CD8-positive, alpha-beta memory T cell (primary cell): Measurements from ENCODE around the gene PGF. TPM values are rescaled to one million over a fixed set of nuclear protein-coding genes. Genes with fewer than 3 reads are reported as not detected.
"Not testable (repeated sequence)": the region's sequence is repeated elsewhere in the genome, so short reads cannot be mapped to it uniquely, and the experiment has no call there.

Experiments
- CTCF ChIA-PET: fragments of 350-600 bp; sonication (Branson Sonifier 250); formaldehyde crosslinking; loops from one replicate; lab custom pipeline; 2021; ENCODE audit warnings: antibody characterized with exemption; lab: Charles Lee
- POLR2A ChIA-PET: fragments of 350-600 bp; sonication (Branson Sonifier 250); formaldehyde crosslinking; loops from one replicate; lab custom pipeline; 2021; ENCODE audit warnings: antibody characterized with exemption; lab: Charles Lee
- DNase-seq, 5 donors: peaks; one replicate each; pipeline versions ENCODE4 v3.0.0 to v3.0.0-alpha.2; 2020 to 2022; ENCODE audit warnings: mixed read lengths in 1 of 5
- H3K27ac ChIP-seq: one replicate; pipeline ENCODE4 v1.7.0; 2013; ENCODE audit warnings: low read depth, mild to moderate bottlenecking, low read length, moderate library complexity
- H3K27me3 ChIP-seq: 2 replicates; pipeline ENCODE4 v1.7.0; 2013; ENCODE audit warnings: low read length, mild to moderate bottlenecking; ENCODE audit not compliant: insufficient read depth, poor library complexity, severe bottlenecking
- H3K36me3 ChIP-seq: 2 replicates; pipeline ENCODE4 v1.7.0; 2013; ENCODE audit warnings: mild to moderate bottlenecking, low read length, moderate library complexity; ENCODE audit not compliant: insufficient read depth
- H3K4me1 ChIP-seq: 2 replicates; pipeline ENCODE4 v1.7.0; 2013; ENCODE audit warnings: mild to moderate bottlenecking, low read length, moderate library complexity; ENCODE audit not compliant: insufficient read depth
- H3K4me3 ChIP-seq: 2 replicates; pipeline ENCODE4 v1.7.0; 2013; ENCODE audit warnings: mild to moderate bottlenecking, low read length
- H3K9me3 ChIP-seq: 2 replicates; pipeline ENCODE4 v1.7.0; 2013; ENCODE audit warnings: mild to moderate bottlenecking, low read length
- H3K27ac Mint-ChIP-seq, 8 donors: one replicate each; pipeline ENCODE4 v1.8.0; 2020 to 2021; ENCODE audit warnings: mixed read lengths in 8 of 8, mild to moderate bottlenecking in 6 of 8, inconsistent platforms in 3 of 8, moderate library complexity in 3 of 8
- H3K27me3 Mint-ChIP-seq, 2 donors: one replicate each; pipeline ENCODE4 v1.8.0; 2020 to 2021; ENCODE audit warnings: mixed read lengths in 2 of 2, mild to moderate bottlenecking in 1 of 2, moderate library complexity in 1 of 2
- H3K36me3 Mint-ChIP-seq, 3 donors: one replicate each; pipeline ENCODE4 v1.8.0; 2020 to 2021; ENCODE audit warnings: mixed read lengths in 3 of 3, inconsistent platforms in 1 of 3, mild to moderate bottlenecking in 1 of 3
- H3K4me1 Mint-ChIP-seq, 3 donors: one replicate each; pipeline ENCODE4 v1.8.0; 2020 to 2021; ENCODE audit warnings: mixed read lengths in 3 of 3, inconsistent platforms in 1 of 3, mild to moderate bottlenecking in 1 of 3
- H3K4me3 Mint-ChIP-seq, 7 donors: one replicate each; pipeline ENCODE4 v1.8.0; 2020 to 2021; ENCODE audit warnings: mixed read lengths in 7 of 7, mild to moderate bottlenecking in 6 of 7, moderate library complexity in 4 of 7, inconsistent platforms in 2 of 7
- H3K9me3 Mint-ChIP-seq, 5 donors: one replicate each; pipeline ENCODE4 v1.8.0; 2020 to 2022; ENCODE audit warnings: mixed read lengths in 5 of 5, mild to moderate bottlenecking in 3 of 5, moderate library complexity in 2 of 5, inconsistent platforms in 1 of 5
- polyA plus RNA-seq: library from polyadenylated mRNA; unstranded; fragments of 300-500 nt; fragmentation: Illumina TruSeq; gene quantifications from one replicate; pipeline ENCODE4 v1.2.3, GENCODE V29; 2021
- total RNA-seq, 2 experiments: library from RNA; stranded (reverse); gene quantifications; one replicate each; pipeline ENCODE4 v1.2.3, GENCODE V29; 2021

The PGF gene
- total RNA-seq, result under 1 TPM in 1 of 2 experiments, not detected in 1; 0.29 TPM
- polyA plus RNA-seq, result not detected

GRCh38 chr14:74955229-74956026, at the start of gene PGF:
TSS of gene PGF (minus strand) at chr14:74955597. CDS start at chr14:74955242, 355 bp downstream.
- Mint-ChIP-seq H3K27me3 (peaks cover 14 to 17% of the 10 kb centered on the region in 2 donors), H3K4me3 (peak within 1 kb of the TSS; percentile 13 to 68 (median 66)), H3K36me3 (no peaks in the 10 kb centered on the region), H3K9me3 (no peaks in the 10 kb centered on the region), H3K27ac (peak within 1 kb of the TSS in 2 of 8 donors; percentile 37 to 52), H3K4me1 (peaks cover 2 to 4% (median 3%) of the 10 kb centered on the region in 3 donors)
- Histone ChIP-seq H3K4me1 (no peaks in the 10 kb centered on the region), H3K27me3 (peaks cover 10% of the 10 kb centered on the region), H3K27ac (no peak within 1 kb of the TSS), H3K36me3 (no peaks in the 10 kb centered on the region), H3K9me3 (no peaks in the 10 kb centered on the region), H3K4me3 (peak within 1 kb of the TSS; percentile 34)
- DNase-seq, result peak in 4 of 5 donors; percentile 12 to 35 (median 20)
- POLR2A ChIA-PET, result interaction anchor here (0.6 to 1.1 kb wide), 2 partner anchors 13 to 169 kb away, joined by 3 read pairs; no protein-coding TSS in a partner anchor
- CTCF ChIA-PET, result no interaction called here

GRCh38 chr14:75003250-75004027, 48.0 kb upstream of the PGF start:
- peak overlapping the region; percentile 90 for H3K27ac ChIP-seq
- H3K4me1 ChIP-seq, result peaks cover 20% of the 10 kb centered on the region
- no peaks in the 10 kb centered on the region for H3K27me3 ChIP-seq
- ChIA-PET CTCF (interaction anchor here (0.8 to 2.1 kb wide), 3 partner anchors 11 to 60 kb away, joined by 3 to 6 read pairs (median 3); partner anchors contain the start of gene ACYP1), POLR2A (interaction anchor here (0.6 to 1.4 kb wide), 6 partner anchors 20 to 175 kb away, joined by 3 read pairs; partner anchors contain the start of genes ACYP1 and MLH3)
- DNase-seq, result no peak
- Mint-ChIP-seq H3K27me3 (no peaks in the 10 kb centered on the region), H3K27ac (peak overlapping the region; percentile 97 to 100 (median 99)), H3K4me3 (peak overlapping the region; percentile 87 to 100 (median 95)), H3K9me3 (peaks cover 0 to 1% (median 0%) of the 10 kb centered on the region in 5 donors), H3K36me3 (peaks cover 11 to 58% (median 13%) of the 10 kb centered on the region in 3 donors), H3K4me1 (peaks cover 42 to 59% (median 52%) of the 10 kb centered on the region in 3 donors)
- peak overlapping the region; percentile 95 for H3K4me3 ChIP-seq
- H3K9me3 ChIP-seq, result no peaks in the 10 kb centered on the region
- peaks cover 25% of the 10 kb centered on the region for H3K36me3 ChIP-seq

- H3K36me3 Mint-ChIP-seq, result peaks cover 9 to 50% (median 12%) of the 10 kb centered on the region in 3 donors
- CTCF ChIA-PET, result interaction anchor here (0.8 to 2.1 kb wide), 4 partner anchors 12 to 61 kb away, joined by 3 to 6 read pairs (median 3); partner anchors contain the start of gene ACYP1
- peaks cover 40 to 54% (median 49%) of the 10 kb centered on the region in 3 donors for H3K4me1 Mint-ChIP-seq
- Histone ChIP-seq H3K4me1 (peaks cover 20% of the 10 kb centered on the region), H3K36me3 (peaks cover 18% of the 10 kb centered on the region), H3K9me3 (no peaks in the 10 kb centered on the region), H3K27me3 (no peaks in the 10 kb centered on the region), H3K27ac (peak within 1 kb of the TSS; percentile 90), H3K4me3 (peak within 1 kb of the TSS; percentile 95)
- H3K27ac Mint-ChIP-seq, result peak within 1 kb of the TSS; percentile 97 to 100 (median 99)
- H3K27me3 Mint-ChIP-seq, result no peaks in the 10 kb centered on the region
- peaks cover 0 to 1% (median 0%) of the 10 kb centered on the region in 5 donors for H3K9me3 Mint-ChIP-seq
- H3K4me3 Mint-ChIP-seq, result peak within 1 kb of the TSS; percentile 87 to 100 (median 95)
- DNase-seq, result peak; percentile 97 to 100 (median 99)
- POLR2A ChIA-PET, result interaction anchor here (0.6 to 1.4 kb wide), 6 partner anchors 15 to 176 kb away, joined by 3 read pairs; partner anchors contain the start of genes ACYP1 and MLH3
Measured at GRCh38 chr14:75002392-75003249, 47.2 kb upstream of the PGF start, which contains the start of gene EIF2B2. TSS of gene EIF2B2 (plus strand) at chr14:75002921. CDS start at chr14:75002991, 70 bp downstream.

GRCh38 chr14:75001899-75002298, 46.5 kb upstream of the PGF start:
- no peaks in the 10 kb centered on the region for H3K27me3 ChIP-seq
- H3K27ac Mint-ChIP-seq, result peak overlapping the region; percentile 97 to 100 (median 99)
- peaks cover 0 to 1% (median 0%) of the 10 kb centered on the region in 5 donors for H3K9me3 Mint-ChIP-seq
- ChIA-PET CTCF (interaction anchor here (1.0 kb wide), 1 partner anchor 28 kb away, joined by 3 read pairs; no protein-coding TSS in a partner anchor), POLR2A (no interaction called here)
- H3K4me3 ChIP-seq, result peak overlapping the region; percentile 95
- peaks cover 10% of the 10 kb centered on the region for H3K36me3 ChIP-seq
- no peaks in the 10 kb centered on the region for H3K9me3 ChIP-seq
- DNase-seq, result no peak
- peak overlapping the region; percentile 90 for H3K27ac ChIP-seq
- H3K27me3 Mint-ChIP-seq, result no peaks in the 10 kb centered on the region
- H3K4me3 Mint-ChIP-seq, result peak overlapping the region; percentile 87 to 100 (median 95)
- H3K36me3 Mint-ChIP-seq, result peaks cover 3 to 43% (median 9%) of the 10 kb centered on the region in 3 donors
- H3K4me1 ChIP-seq, result peaks cover 20% of the 10 kb centered on the region
- peaks cover 36 to 46% (median 42%) of the 10 kb centered on the region in 3 donors for H3K4me1 Mint-ChIP-seq

GRCh38 chr14:75001261-75001660, 45.9 kb upstream of the PGF start:
- no peaks in the 10 kb centered on the region for H3K27me3 Mint-ChIP-seq
- no peak overlapping the region for H3K4me3 ChIP-seq
- DNase-seq, result no peak
- peaks cover 0 to 1% (median 0%) of the 10 kb centered on the region in 5 donors for H3K9me3 Mint-ChIP-seq
- H3K4me1 Mint-ChIP-seq, result peaks cover 32 to 42% (median 41%) of the 10 kb centered on the region in 3 donors
- no peaks in the 10 kb centered on the region for H3K9me3 ChIP-seq
- no peak overlapping the region for H3K27ac ChIP-seq
- ChIA-PET POLR2A (no interaction called here), CTCF (no interaction called here)
- H3K4me1 ChIP-seq, result peaks cover 20% of the 10 kb centered on the region
- H3K27ac Mint-ChIP-seq, result peak overlapping the region; percentile 33 to 100 (median 98)
- no peaks in the 10 kb centered on the region for H3K27me3 ChIP-seq
- H3K4me3 Mint-ChIP-seq, result peak overlapping the region in 3 of 7 donors; percentile 33 to 87 (median 69)
- peaks cover 4% of the 10 kb centered on the region for H3K36me3 ChIP-seq
- H3K36me3 Mint-ChIP-seq, result peaks cover 3 to 36% (median 9%) of the 10 kb centered on the region in 3 donors

- CTCF ChIA-PET, H3K4me1 Mint-ChIP-seq, POLR2A ChIA-PET, H3K36me3 Mint-ChIP-seq, DNase-seq, H3K27ac Mint-ChIP-seq, H3K4me3 ChIP-seq, H3K9me3 Mint-ChIP-seq, H3K4me1 ChIP-seq, H3K36me3 ChIP-seq, H3K9me3 ChIP-seq, H3K27ac ChIP-seq, H3K27me3 ChIP-seq, H3K4me3 Mint-ChIP-seq, H3K27me3 Mint-ChIP-seq: not testable (repeated sequence)
Measured at GRCh38 chr14:74995781-74996180, 40.4 kb upstream of the PGF start.

- H3K4me1 ChIP-seq, H3K4me3 Mint-ChIP-seq, H3K36me3 Mint-ChIP-seq, CTCF ChIA-PET, H3K4me1 Mint-ChIP-seq, H3K27ac Mint-ChIP-seq, H3K36me3 ChIP-seq, H3K27me3 ChIP-seq, H3K27ac ChIP-seq, H3K4me3 ChIP-seq, H3K9me3 Mint-ChIP-seq, H3K27me3 Mint-ChIP-seq, H3K9me3 ChIP-seq, DNase-seq, POLR2A ChIA-PET: not testable (repeated sequence)
Measured at GRCh38 chr14:74994182-74994581, 38.8 kb upstream of the PGF start.
